Naive thymus-derived CD4-positive, alpha-beta T cell (primary cell): ENCODE results near the gene TCHH. TPM values are rescaled to one million over a fixed set of nuclear protein-coding genes. Genes with fewer than 3 reads are reported as not detected.

Experiments
- ATAC-seq: fragments of 150-1000 bp; cut with Tn5 transposase; 2 replicates; pipeline ENCODE4 v1.10.0; 2021; ENCODE audit warnings: mild to moderate bottlenecking, moderate library complexity
- CTCF ChIA-PET: fragments of 350-600 bp; sonication (Branson Sonifier 250); formaldehyde crosslinking; loops from one replicate; lab custom pipeline; 2021; ENCODE audit warnings: antibody characterized with exemption; lab: Charles Lee
- POLR2A ChIA-PET: fragments of 350-600 bp; sonication (Branson Sonifier 250); formaldehyde crosslinking; loops from one replicate; lab custom pipeline; 2021; ENCODE audit warnings: antibody characterized with exemption, inconsistent platforms; lab: Charles Lee
- DNase-seq, 9 donors: peaks; one replicate each; pipeline versions ENCODE4 v3.0.0 to v3.0.0-alpha.2; 2020 to 2022; ENCODE audit warnings: mixed read lengths in 1 of 9
- H3K27ac ChIP-seq: one replicate; pipeline ENCODE4 v1.7.0; 2013; ENCODE audit warnings: mild to moderate bottlenecking, low read depth, low read length, moderate library complexity
- H3K27me3 ChIP-seq, 2 donors: one replicate each; pipeline ENCODE4 v1.7.0; 2013; ENCODE audit warnings: low read length in 2 of 2, mild to moderate bottlenecking in 2 of 2, moderate library complexity in 2 of 2; ENCODE audit not compliant: control insufficient read depth in 2 of 2, insufficient read depth in 2 of 2
- H3K36me3 ChIP-seq, 3 experiments: 1 replicate in 2 of 3; 2 replicates in 1 of 3; pipeline ENCODE4 v1.7.0; 2013; ENCODE audit warnings: low read length in 3 of 3, mild to moderate bottlenecking in 3 of 3, moderate library complexity in 1 of 3; ENCODE audit not compliant: insufficient read depth in 3 of 3, control insufficient read depth in 2 of 3
- H3K4me1 ChIP-seq, 2 donors: one replicate each; pipeline ENCODE4 v1.7.0; 2013; ENCODE audit warnings: low read length in 2 of 2, mild to moderate bottlenecking in 2 of 2, moderate library complexity in 1 of 2; ENCODE audit not compliant: control insufficient read depth in 2 of 2, insufficient read depth in 2 of 2
- H3K4me3 ChIP-seq: 2 replicates; pipeline ENCODE4 v1.7.0; 2013; ENCODE audit warnings: mild to moderate bottlenecking, low read length
- H3K9me3 ChIP-seq, 3 experiments: 1 replicate in 2 of 3; 2 replicates in 1 of 3; pipeline ENCODE4 v1.7.0; 2013; ENCODE audit warnings: low read length in 3 of 3; ENCODE audit not compliant: control insufficient read depth in 2 of 3
- H3K27ac Mint-ChIP-seq, 9 donors: one replicate each; pipeline ENCODE4 v1.8.0; 2020 to 2022; ENCODE audit warnings: mixed read lengths in 9 of 9, mild to moderate bottlenecking in 8 of 9, moderate library complexity in 5 of 9, inconsistent platforms in 2 of 9
- H3K27me3 Mint-ChIP-seq, 5 donors: one replicate each; pipeline ENCODE4 v1.8.0; 2021 to 2022; ENCODE audit warnings: mixed read lengths in 5 of 5, mild to moderate bottlenecking in 1 of 5
- H3K36me3 Mint-ChIP-seq, 5 donors: one replicate each; pipeline ENCODE4 v1.8.0; 2020 to 2022; ENCODE audit warnings: mixed read lengths in 5 of 5, mild to moderate bottlenecking in 3 of 5, inconsistent platforms in 1 of 5
- H3K4me1 Mint-ChIP-seq, 7 donors: one replicate each; pipeline ENCODE4 v1.8.0; 2020 to 2022; ENCODE audit warnings: mixed read lengths in 7 of 7, mild to moderate bottlenecking in 3 of 7, inconsistent platforms in 1 of 7
- H3K4me3 Mint-ChIP-seq, 10 donors: one replicate each; pipeline ENCODE4 v1.8.0; 2020 to 2022; ENCODE audit warnings: mild to moderate bottlenecking in 10 of 10, mixed read lengths in 10 of 10, moderate library complexity in 6 of 10, inconsistent platforms in 2 of 10
- H3K9me3 Mint-ChIP-seq, 11 donors: one replicate each; pipeline ENCODE4 v1.8.0; 2020 to 2022; ENCODE audit warnings: mixed read lengths in 11 of 11, mild to moderate bottlenecking in 4 of 11, inconsistent platforms in 1 of 11, moderate library complexity in 1 of 11
- intact Hi-C, 2 donors: fragments of 100-400 bp; cut with micrococcal nuclease; formaldehyde crosslinking; loops; one replicate each; pipeline ENCODE4 v1.15.1; 2023
- polyA plus RNA-seq, 2 donors: library from polyadenylated mRNA; unstranded; fragments of 300-500 nt; fragmentation: Illumina TruSeq; gene quantifications; one replicate each; pipeline ENCODE4 v1.2.3, GENCODE V29; 2021
- total RNA-seq, 6 experiments: library from RNA in 5 of 6; stranded (reverse) in 5 of 6; gene quantifications; 1 replicate in 5 of 6; 2 replicates in 1 of 6; pipeline ENCODE4 v1.2.3 and lab custom pipeline; 2021 to 2026

Gene TCHH
- total and polyA plus RNA-seq, 7 experiments from 2014 or later: 0.02 TPM; not detected in 6

GRCh38 chr1:152109998-152110294 lies 5.3 kb downstream of the TCHH start:
- intact Hi-C loops: loop anchor here in 1 of 2 donors (2.0 to 5.0 kb wide), 2 partner anchors 63 to 77 kb away; no protein-coding TSS in a partner anchor
- no peak for ATAC-seq

DNA sequence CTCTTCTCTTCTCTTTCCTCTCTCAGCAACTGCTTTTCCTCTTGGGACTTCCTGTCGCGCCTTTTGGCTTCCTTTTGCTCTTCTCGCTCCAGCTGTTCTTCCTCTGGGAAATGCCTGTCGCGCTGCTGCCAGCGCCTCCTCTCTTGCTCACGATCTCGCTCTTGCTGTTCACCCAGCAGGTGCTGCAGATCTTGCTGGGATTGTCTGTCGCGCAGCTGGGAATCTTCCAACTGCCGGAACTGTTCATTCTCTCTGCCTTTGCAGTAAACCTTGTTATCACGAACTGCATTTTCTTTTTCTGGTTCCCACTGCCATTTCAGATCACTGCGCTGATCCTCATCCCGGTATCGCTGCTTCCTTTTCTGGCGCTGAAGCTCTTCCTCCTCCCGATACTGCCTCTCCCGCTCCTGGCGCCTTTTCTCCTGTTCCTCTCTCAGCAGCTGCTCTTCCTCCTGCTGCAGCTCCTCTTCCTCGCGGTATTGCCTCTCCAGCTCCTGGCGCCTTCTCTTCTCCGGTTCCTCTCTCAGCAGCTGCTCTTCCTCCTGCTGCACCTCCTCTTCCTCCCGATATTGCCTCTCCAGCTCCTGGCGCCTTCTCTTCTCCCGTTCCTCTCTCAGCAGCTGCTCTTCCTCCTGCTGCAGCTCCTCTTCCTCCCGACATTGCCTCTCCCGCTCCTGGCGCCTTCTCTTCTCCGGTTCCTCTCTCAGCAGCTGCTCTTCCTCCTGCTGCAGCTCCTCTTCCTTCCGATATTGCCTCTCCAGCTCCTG lies 5.8 kb downstream of the TCHH start:
- H3K27ac ChIP-seq: no peak overlapping the region
- Mint-ChIP-seq H3K27ac (no peak overlapping the region), H3K4me3 (no peak overlapping the region), H3K36me3 (peaks cover 0 to 10% (median 0%) of the 10 kb centered on the region in 5 donors), H3K27me3 (peaks cover 9 to 27% (median 13%) of the 10 kb centered on the region in 5 donors), H3K4me1 (peaks cover 0 to 12% (median 0%) of the 10 kb centered on the region in 7 donors), H3K9me3 (peaks cover 0 to 8% (median 0%) of the 10 kb centered on the region in 11 donors)
- no peaks in the 10 kb centered on the region for H3K9me3 ChIP-seq
- H3K4me1 ChIP-seq: peaks cover 23 to 28% of the 10 kb centered on the region in 2 donors
- DNase-seq (no peak), ATAC-seq (no peak)
- CTCF ChIA-PET: interaction anchor here (0.9 kb wide), 1 partner anchor 78 kb away, joined by 3 read pairs; no protein-coding TSS in a partner anchor
- POLR2A ChIA-PET: no interaction called here
- intact Hi-C loops: no loop called here
- no peaks in the 10 kb centered on the region for H3K36me3 ChIP-seq
- peak overlapping the region; percentile 63 for H3K4me3 ChIP-seq
- peaks cover 4 to 51% of the 10 kb centered on the region in 2 donors for H3K27me3 ChIP-seq

More at GRCh38 chr1:152109998-152110294, 5.3 kb downstream of the TCHH start:
- Histone ChIP-seq H3K36me3 (no peaks in the 10 kb centered on the region), H3K9me3 (no peaks in the 10 kb centered on the region), H3K4me1 (peaks cover 23 to 28% of the 10 kb centered on the region in 2 donors), H3K4me3 (peak overlapping the region; percentile 63), H3K27ac (no peak overlapping the region), H3K27me3 (peaks cover 4 to 51% of the 10 kb centered on the region in 2 donors)
- peaks cover 0 to 8% (median 0%) of the 10 kb centered on the region in 11 donors for H3K9me3 Mint-ChIP-seq
- ChIA-PET CTCF (interaction anchor here (0.9 kb wide), 1 partner anchor 77 kb away, joined by 3 read pairs; no protein-coding TSS in a partner anchor), POLR2A (no interaction called here)
- no peak overlapping the region for H3K27ac Mint-ChIP-seq
- peaks cover 0 to 12% (median 0%) of the 10 kb centered on the region in 7 donors for H3K4me1 Mint-ChIP-seq
- peaks cover 0 to 10% (median 0%) of the 10 kb centered on the region in 5 donors for H3K36me3 Mint-ChIP-seq
- H3K27me3 Mint-ChIP-seq: peaks cover 5 to 27% (median 12%) of the 10 kb centered on the region in 5 donors
- DNase-seq: no peak
- H3K4me3 Mint-ChIP-seq: no peak overlapping the region

GRCh38 chr1:152108882-152109222 lies 6.4 kb downstream of the TCHH start:
- H3K27me3 Mint-ChIP-seq: peaks cover 12 to 22% (median 15%) of the 10 kb centered on the region in 5 donors
- Histone ChIP-seq H3K36me3 (no peaks in the 10 kb centered on the region), H3K4me3 (no peak overlapping the region), H3K9me3 (no peaks in the 10 kb centered on the region), H3K27ac (no peak overlapping the region), H3K4me1 (peaks cover 23 to 28% of the 10 kb centered on the region in 2 donors), H3K27me3 (peaks cover 4 to 48% of the 10 kb centered on the region in 2 donors)
- ATAC-seq: no peak
- no peak for DNase-seq
- CTCF ChIA-PET: no interaction called here
- peaks cover 0 to 12% (median 0%) of the 10 kb centered on the region in 7 donors for H3K4me1 Mint-ChIP-seq
- no peak overlapping the region for H3K27ac Mint-ChIP-seq
- no peak overlapping the region for H3K4me3 Mint-ChIP-seq
- intact Hi-C loops: no loop called here
- POLR2A ChIA-PET: no interaction called here
- H3K36me3 Mint-ChIP-seq: peaks cover 0 to 10% (median 0%) of the 10 kb centered on the region in 5 donors
- peaks cover 0 to 8% (median 0%) of the 10 kb centered on the region in 11 donors for H3K9me3 Mint-ChIP-seq

DNA sequence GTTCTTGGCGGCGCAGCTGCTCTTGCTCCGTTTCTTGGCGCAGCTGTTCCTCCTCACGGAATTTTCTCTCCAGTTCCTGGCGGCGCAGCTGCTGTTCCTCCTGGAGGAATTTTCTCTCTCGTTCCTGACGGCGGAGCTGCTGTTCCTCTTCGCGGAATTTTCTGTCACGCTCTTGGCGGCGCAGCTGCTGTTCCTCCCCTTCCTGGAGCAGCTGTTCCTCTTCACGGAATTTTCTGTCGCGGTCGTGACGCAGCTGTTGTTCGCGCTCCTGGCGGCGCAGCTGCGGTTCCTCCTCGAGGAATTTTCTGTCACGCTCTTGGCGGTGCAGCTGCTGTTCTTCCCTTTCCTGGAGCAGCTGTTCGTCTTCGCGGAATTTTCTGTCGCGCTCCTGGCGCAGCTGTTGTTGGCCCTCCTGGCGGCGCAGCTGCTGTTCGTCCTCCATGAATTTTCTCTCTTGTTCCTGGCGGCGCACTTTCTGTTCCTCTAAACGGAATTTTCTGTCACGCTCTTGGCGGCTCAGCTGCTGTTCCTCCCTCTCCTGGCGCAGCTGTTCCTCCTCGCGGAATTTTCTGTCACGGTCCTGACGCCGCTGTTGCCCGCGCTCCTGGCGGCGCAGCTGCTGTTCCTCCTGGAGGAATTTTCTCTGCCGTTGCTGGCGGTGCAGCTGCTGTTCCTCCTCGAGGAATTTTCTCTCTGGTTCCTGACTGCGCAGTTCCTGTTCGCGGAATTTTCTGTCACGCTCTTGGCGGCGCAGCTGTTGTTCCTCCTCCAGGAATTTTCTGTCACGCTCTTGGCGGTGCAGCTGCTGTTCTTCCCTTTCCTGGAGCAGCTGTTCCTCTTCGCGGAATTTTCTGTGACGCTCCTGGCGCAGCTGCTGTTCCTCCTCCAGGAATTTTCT lies 7.0 kb downstream of the TCHH start:
- Mint-ChIP-seq H3K27me3 (peaks cover 17 to 24% (median 20%) of the 10 kb centered on the region in 5 donors), H3K4me1 (peaks cover 0 to 12% (median 0%) of the 10 kb centered on the region in 7 donors), H3K27ac (peak overlapping the region in 2 of 9 donors; percentile 49 to 62), H3K9me3 (peaks cover 0 to 8% (median 0%) of the 10 kb centered on the region in 11 donors), H3K4me3 (peak overlapping the region in 5 of 10 donors; percentile 25 to 61 (median 42)), H3K36me3 (peaks cover 0 to 10% (median 0%) of the 10 kb centered on the region in 5 donors)
- Histone ChIP-seq H3K27ac (no peak overlapping the region), H3K9me3 (no peaks in the 10 kb centered on the region), H3K36me3 (no peaks in the 10 kb centered on the region), H3K27me3 (peaks cover 4 to 45% of the 10 kb centered on the region in 2 donors), H3K4me3 (no peak overlapping the region), H3K4me1 (peaks cover 23 to 28% of the 10 kb centered on the region in 2 donors)
- intact Hi-C loops: no loop called here
- CTCF ChIA-PET: interaction anchor here (0.6 to 1.0 kb wide), 2 partner anchors 28 to 1376 kb away, joined by 3 read pairs; no protein-coding TSS in a partner anchor
- peak in 1 of 9 donors; percentile 20 for DNase-seq
- POLR2A ChIA-PET: no interaction called here
- no peak for ATAC-seq

GRCh38 chr1:152107031-152107983 lies 7.9 kb downstream of the TCHH start:
- POLR2A ChIA-PET: no interaction called here
- CTCF ChIA-PET: interaction anchor here (1.0 kb wide), 1 partner anchor 29 kb away, joined by 3 read pairs; no protein-coding TSS in a partner anchor
- Mint-ChIP-seq H3K27me3 (peaks cover 20 to 28% (median 25%) of the 10 kb centered on the region in 5 donors), H3K4me1 (peaks cover 0 to 12% (median 0%) of the 10 kb centered on the region in 7 donors), H3K4me3 (peak overlapping the region in 9 of 10 donors; percentile 14 to 61 (median 50)), H3K9me3 (peaks cover 0 to 8% (median 0%) of the 10 kb centered on the region in 11 donors), H3K27ac (peak overlapping the region in 1 of 9 donors; percentile 62), H3K36me3 (peaks cover 0 to 10% (median 0%) of the 10 kb centered on the region in 5 donors)
- Histone ChIP-seq H3K9me3 (no peaks in the 10 kb centered on the region), H3K27ac (no peak overlapping the region), H3K27me3 (peaks cover 0 to 35% of the 10 kb centered on the region in 2 donors), H3K4me1 (peaks cover 15 to 24% of the 10 kb centered on the region in 2 donors), H3K4me3 (no peak overlapping the region), H3K36me3 (no peaks in the 10 kb centered on the region)
- no peak for ATAC-seq
- DNase-seq: peak in 1 of 9 donors; percentile 20
- intact Hi-C loops: no loop called here
